Activated CD4-positive, alpha-beta T cell treated with anti-CD3 and anti-CD28 coated beads, Interleukin-2, amount 10 ng/mL, durations not matched to agents 24 days and 14 days (primary cell): ENCODE measurements around the gene SAMD10. TPM values are rescaled to one million over a fixed set of nuclear protein-coding genes. Genes with fewer than 3 reads are reported as not detected.

Experiments
- DNase-seq: peaks from one replicate; pipeline ENCODE4 v3.0.0; 2022
- H3K27ac Mint-ChIP-seq: one replicate; pipeline ENCODE4 v1.8.0; 2022; ENCODE audit warnings: mild to moderate bottlenecking, mixed read lengths
- H3K27me3 Mint-ChIP-seq: one replicate; pipeline ENCODE4 v1.8.0; 2022; ENCODE audit warnings: mixed read lengths
- H3K36me3 Mint-ChIP-seq: one replicate; pipeline ENCODE4 v1.8.0; 2022; ENCODE audit warnings: low read depth, mild to moderate bottlenecking, mixed read lengths
- H3K4me1 Mint-ChIP-seq: one replicate; pipeline ENCODE4 v1.8.0; 2021; ENCODE audit warnings: mixed read lengths
- H3K4me3 Mint-ChIP-seq: one replicate; pipeline ENCODE4 v1.8.0; 2022; ENCODE audit warnings: mild to moderate bottlenecking, moderate library complexity, mixed read lengths
- H3K9me3 Mint-ChIP-seq: one replicate; pipeline ENCODE4 v1.8.0; 2021; ENCODE audit warnings: mixed read lengths
- intact Hi-C: fragments of 100-400 bp; cut with micrococcal nuclease; formaldehyde crosslinking; loops from one replicate; pipeline ENCODE4 v1.15.1; 2023
- total RNA-seq: library from RNA; stranded (reverse); gene quantifications from 2 replicates; pipeline ENCODE4 v1.2.3, GENCODE V29; 2022

Gene SAMD10
- total RNA-seq, 1 donor from 2014 or later: 37.5 TPM

GRCh38 chr20:63929071-63929470 is 50.4 kb downstream of the SAMD10 start:
- intact Hi-C loops: no loop called here
- no peak for DNase-seq
- no peak overlapping the region for H3K27ac Mint-ChIP-seq
- H3K4me1 Mint-ChIP-seq: peaks cover 12% of the 10 kb centered on the region
- no peaks in the 10 kb centered on the region for H3K9me3 Mint-ChIP-seq
- peaks cover 46% of the 10 kb centered on the region for H3K36me3 Mint-ChIP-seq
- no peaks in the 10 kb centered on the region for H3K27me3 Mint-ChIP-seq
- H3K4me3 Mint-ChIP-seq: no peak overlapping the region

- no peak overlapping the region for H3K4me3 Mint-ChIP-seq
- H3K4me1 Mint-ChIP-seq: peaks cover 15% of the 10 kb centered on the region
- no peak for DNase-seq
- H3K27me3 Mint-ChIP-seq: no peaks in the 10 kb centered on the region
- intact Hi-C loops: no loop called here
- no peak overlapping the region for H3K27ac Mint-ChIP-seq
- H3K9me3 Mint-ChIP-seq: no peaks in the 10 kb centered on the region
- peaks cover 37% of the 10 kb centered on the region for H3K36me3 Mint-ChIP-seq
Observed at GRCh38 chr20:63926298-63926697, 53.1 kb downstream of the SAMD10 start.

GRCh38 chr20:63924241-63924640 is 55.2 kb downstream of the SAMD10 start:
- H3K27me3 Mint-ChIP-seq: no peaks in the 10 kb centered on the region
- no peaks in the 10 kb centered on the region for H3K9me3 Mint-ChIP-seq
- peaks cover 15% of the 10 kb centered on the region for H3K4me1 Mint-ChIP-seq
- H3K4me3 Mint-ChIP-seq: no peak overlapping the region
- H3K27ac Mint-ChIP-seq: no peak overlapping the region
- intact Hi-C loops: no loop called here
- DNase-seq: no peak
- peaks cover 28% of the 10 kb centered on the region for H3K36me3 Mint-ChIP-seq

Other genes with a start within 250 kb of the SAMD10 start
- gene LIME1, start 243.0 kb downstream of the SAMD10 start, total RNA-seq: 10.1 and 12.2 TPM in 2 replicates
- gene SLC2A4RG, start 239.9 kb downstream of the SAMD10 start, total RNA-seq: 41.0 and 43.6 TPM in 2 replicates
- 0.84 and 1.0 TPM in 2 replicates for gene ZBTB46, start 148.4 kb downstream of the SAMD10 start, total RNA-seq
- gene ABHD16B, start 118.1 kb downstream of the SAMD10 start, total RNA-seq: 0.19 TPM in 1 of 2 replicates, not detected in the other
- gene TPD52L2, start 114.4 kb downstream of the SAMD10 start, total RNA-seq: 75.9 and 78.8 TPM in 2 replicates
- 42.3 and 43.1 TPM in 2 replicates for gene DNAJC5, start 84.5 kb downstream of the SAMD10 start, total RNA-seq
- gene UCKL1, start 23.2 kb downstream of the SAMD10 start, total RNA-seq: 48.1 and 49.5 TPM in 2 replicates
- gene ZNF512B, start 9.7 kb downstream of the SAMD10 start, total RNA-seq: 26.0 and 26.9 TPM in 2 replicates
- 79.5 and 81.3 TPM in 2 replicates for gene PRPF6, start 1.5 kb upstream of the SAMD10 start, total RNA-seq
- gene C20orf204, start 56.5 kb upstream of the SAMD10 start, total RNA-seq: 5.5 and 6.8 TPM in 2 replicates
- 0.84 and 0.92 TPM in 2 replicates for gene SOX18, start 70.0 kb upstream of the SAMD10 start, total RNA-seq
- 35.4 and 36.8 TPM in 2 replicates for gene TCEA2, start 83.6 kb upstream of the SAMD10 start, total RNA-seq
- gene RGS19, start 99.9 kb upstream of the SAMD10 start, total RNA-seq: 50.0 TPM in 2 replicates
- 0.23 and 0.28 TPM in 2 replicates for gene OPRL1, start 100.4 kb upstream of the SAMD10 start, total RNA-seq
- gene LKAAEAR1, start 104.8 kb upstream of the SAMD10 start, total RNA-seq: 0.23 TPM in 1 of 2 replicates, not detected in the other
- not detected in 2 replicates for gene NPBWR2, start 127.9 kb upstream of the SAMD10 start, total RNA-seq
- not detected in 2 replicates for gene MYT1, start 184.8 kb upstream of the SAMD10 start, total RNA-seq